Ovary (tissue), 3 donors: ENCODE measurements around the gene WNT9A.

ENCODE experiments used
- EP300 ChIP-seq: sonication (generic); formaldehyde crosslinking; IDR thresholded peaks from one replicate; pipeline ENCODE4 v1.6.1; 2017; ENCODE audit warnings: antibody characterized with exemption
- POLR2A ChIP-seq: fragments of 450-650 bp; IDR thresholded peaks from one replicate; pipeline ENCODE4 v1.6.1; 2017; ENCODE audit warnings: antibody characterized with exemption, mild to moderate bottlenecking, moderate library complexity
- TF ChIP-seq, protein P1 (sequence below), 3 donors: fragments of 450-650 bp in 2 of 3; fragments of 200-600 bp in 1 of 3; IDR thresholded peaks; one replicate each; pipeline versions ENCODE4 v1.5.1 to v1.8.0; 2016 to 2022; ENCODE audit warnings: antibody characterized with exemption in 3 of 3, mild to moderate bottlenecking in 1 of 3
- donor health status: DM: no; HTN: no; CAD: no.

DNA sequence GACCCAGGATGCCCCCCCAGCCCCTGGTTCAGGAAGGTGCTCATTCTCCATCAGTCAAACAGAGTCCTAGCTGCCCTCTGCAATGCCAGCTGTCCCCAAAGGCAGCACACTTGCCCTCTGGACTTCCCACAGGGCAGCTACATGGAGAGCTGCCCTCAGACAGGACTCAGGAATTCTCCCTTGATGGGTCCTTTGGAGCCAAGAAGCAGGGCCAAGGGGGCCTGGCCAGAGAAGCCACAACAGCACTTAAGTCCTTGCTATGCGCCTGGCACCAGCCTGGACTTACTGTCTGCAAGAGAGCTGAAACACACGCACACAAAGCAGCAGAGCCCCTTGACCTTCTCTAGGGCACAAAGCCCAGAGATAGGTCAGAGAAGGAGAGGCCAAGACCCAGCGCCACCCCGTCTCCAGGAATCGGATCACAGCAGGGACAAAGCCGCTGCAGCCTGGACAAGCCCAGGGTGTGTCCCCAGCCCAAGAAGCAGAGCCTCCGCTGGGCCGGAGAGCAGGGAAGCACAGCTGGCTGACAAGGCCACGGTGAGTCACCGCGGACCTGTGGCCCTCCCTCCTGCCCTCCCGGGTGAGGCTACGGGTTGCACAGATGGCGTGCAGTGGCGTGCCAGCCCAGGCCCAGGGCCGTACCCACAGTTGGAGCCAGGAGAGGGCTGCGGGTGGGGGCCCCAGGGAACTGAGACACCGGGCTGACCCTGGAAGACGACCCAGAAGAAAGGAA lies 1.7 kb downstream of the WNT9A start:
- TF ChIP-seq, protein P1, sequence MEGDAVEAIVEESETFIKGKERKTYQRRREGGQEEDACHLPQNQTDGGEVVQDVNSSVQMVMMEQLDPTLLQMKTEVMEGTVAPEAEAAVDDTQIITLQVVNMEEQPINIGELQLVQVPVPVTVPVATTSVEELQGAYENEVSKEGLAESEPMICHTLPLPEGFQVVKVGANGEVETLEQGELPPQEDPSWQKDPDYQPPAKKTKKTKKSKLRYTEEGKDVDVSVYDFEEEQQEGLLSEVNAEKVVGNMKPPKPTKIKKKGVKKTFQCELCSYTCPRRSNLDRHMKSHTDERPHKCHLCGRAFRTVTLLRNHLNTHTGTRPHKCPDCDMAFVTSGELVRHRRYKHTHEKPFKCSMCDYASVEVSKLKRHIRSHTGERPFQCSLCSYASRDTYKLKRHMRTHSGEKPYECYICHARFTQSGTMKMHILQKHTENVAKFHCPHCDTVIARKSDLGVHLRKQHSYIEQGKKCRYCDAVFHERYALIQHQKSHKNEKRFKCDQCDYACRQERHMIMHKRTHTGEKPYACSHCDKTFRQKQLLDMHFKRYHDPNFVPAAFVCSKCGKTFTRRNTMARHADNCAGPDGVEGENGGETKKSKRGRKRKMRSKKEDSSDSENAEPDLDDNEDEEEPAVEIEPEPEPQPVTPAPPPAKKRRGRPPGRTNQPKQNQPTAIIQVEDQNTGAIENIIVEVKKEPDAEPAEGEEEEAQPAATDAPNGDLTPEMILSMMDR (IDR thresholded peaks at IDR 0.05): no peak
- no peak for TF ChIP-seq POLR2A
- no peak for TF ChIP-seq EP300
